ENCODE measurements around the gene CELSR3.

The CELSR3 gene

GRCh38 chr3:48609088-48610005 lies 53.3 kb downstream of the CELSR3 start, which contains the start of gene UQCRC1:
UQCRC1 (minus strand) TSS chr3:48609646; CDS start chr3:48609620, 26 bp downstream.
- DNase-seq (ENCODE audit: low read depth in 1 of 2, low spot score in 1 of 2) = peak; percentile 82 to 87

GRCh38 chr3:48607519-48607918 lies 55.2 kb downstream of the CELSR3 start:
- no peak for DNase-seq (ENCODE audit: low read depth in 1 of 2, low spot score in 1 of 2)

- DNase-seq (ENCODE audit: low read depth in 1 of 2, low spot score in 1 of 2) = no peak
These were observed 61.1 kb downstream of the CELSR3 start for GRCh38 chr3:48601622-48601994.

GRCh38 chr3:48600711-48601621 lies 61.7 kb downstream of the CELSR3 start:
- no peak for DNase-seq (ENCODE audit: low read depth in 1 of 2, low spot score in 1 of 2)

- no peak for DNase-seq (ENCODE audit: low read depth in 1 of 2, low spot score in 1 of 2)
These were observed 63.0 kb downstream of the CELSR3 start for GRCh38 chr3:48599509-48600285.

- DNase-seq (ENCODE audit: low read depth in 1 of 2, low spot score in 1 of 2) = no peak
These were observed 63.6 kb downstream of the CELSR3 start for GRCh38 chr3:48599077-48599501.

GRCh38 chr3:48598323-48599076 lies 64.2 kb downstream of the CELSR3 start:
- no peak for DNase-seq (ENCODE audit: low read depth in 1 of 2, low spot score in 1 of 2)

- DNase-seq (ENCODE audit: low read depth in 1 of 2, low spot score in 1 of 2) = no peak
These were observed 65.3 kb downstream of the CELSR3 start for GRCh38 chr3:48597408-48597800.

- no peak for DNase-seq (ENCODE audit: low read depth in 1 of 2, low spot score in 1 of 2)
These were observed 65.8 kb downstream of the CELSR3 start for GRCh38 chr3:48596676-48597407.

GRCh38 chr3:48596157-48596556 lies 66.5 kb downstream of the CELSR3 start:
- no peak for DNase-seq (ENCODE audit: low read depth in 1 of 2, low spot score in 1 of 2)

GRCh38 chr3:48595526-48596121 lies 67.1 kb downstream of the CELSR3 start:
- DNase-seq (ENCODE audit: low read depth in 1 of 2, low spot score in 1 of 2) = no peak

GRCh38 chr3:48595075-48595525 lies 67.6 kb downstream of the CELSR3 start, which contains the start of gene COL7A1:
COL7A1 (minus strand) TSS chr3:48595329; CDS start chr3:48595159, 170 bp downstream.
- no peak for DNase-seq (ENCODE audit: low read depth in 1 of 2, low spot score in 1 of 2)

GRCh38 chr3:48594417-48595049 lies 68.2 kb downstream of the CELSR3 start:
- DNase-seq (ENCODE audit: low read depth in 1 of 2, low spot score in 1 of 2) = no peak

- no peak for DNase-seq (ENCODE audit: low read depth in 1 of 2, low spot score in 1 of 2)
These were observed 69.3 kb downstream of the CELSR3 start for GRCh38 chr3:48593337-48593736.

GRCh38 chr3:48592519-48593087 lies 70.1 kb downstream of the CELSR3 start:
- no peak for DNase-seq (ENCODE audit: low read depth in 1 of 2, low spot score in 1 of 2)

GRCh38 chr3:48591886-48592518 lies 70.7 kb downstream of the CELSR3 start:
- no peak for DNase-seq (ENCODE audit: low read depth in 1 of 2, low spot score in 1 of 2)

- no peak for DNase-seq (ENCODE audit: low read depth in 1 of 2, low spot score in 1 of 2)
These were observed 71.2 kb downstream of the CELSR3 start for GRCh38 chr3:48591436-48591835.

GRCh38 chr3:48588230-48588629 lies 74.5 kb downstream of the CELSR3 start:
- DNase-seq (ENCODE audit: low read depth in 1 of 2, low spot score in 1 of 2) = no peak
